ENCODE data around the gene TSHR. TPM values are rescaled to one million over a fixed set of nuclear protein-coding genes. Genes with fewer than 3 reads are reported as not detected.

The TSHR gene
- total RNA-seq, 2 donors from 2014 or later: 0.63 TPM; not detected in 1

DNA sequence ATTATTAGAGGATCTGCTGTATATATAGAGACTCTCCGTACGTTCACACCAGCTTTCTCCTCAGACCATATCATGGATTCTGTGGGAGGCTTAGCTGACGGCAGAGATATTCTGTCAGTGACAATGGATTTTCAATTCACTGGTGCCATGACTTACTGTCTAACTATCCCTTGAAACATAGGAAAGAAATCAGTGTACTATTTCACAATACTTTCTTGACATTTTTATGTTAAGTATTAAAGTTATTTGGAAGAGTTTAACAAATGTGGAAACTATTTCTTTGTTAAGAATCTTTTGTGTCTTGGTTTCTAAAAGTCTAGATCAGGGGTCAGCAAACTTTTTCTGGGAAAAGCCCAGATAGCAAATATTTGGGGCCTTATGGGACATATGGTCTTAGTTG lies 146.8 kb downstream of the TSHR start:
- Histone ChIP-seq H3K4me1 (ENCODE audit: control insufficient read depth in 1 of 2, low read depth in 2 of 2) (no peaks in the 10 kb centered on the region), H3K27me3 (replicated peaks; ENCODE audit: insufficient read depth) (no peaks in the 10 kb centered on the region), H3K27ac (no peak overlapping the region), H3K4me3 (no peak overlapping the region), H3K36me3 (no peaks in the 10 kb centered on the region), H3K9me3 (no peaks in the 10 kb centered on the region)
- ATAC-seq (ENCODE audit: insufficient number of reproducible peaks, low FRiP score, low read depth) (no peak), DNase-seq (ENCODE audit: low spot score) (no peak)
- TF ChIP-seq, protein P1, sequence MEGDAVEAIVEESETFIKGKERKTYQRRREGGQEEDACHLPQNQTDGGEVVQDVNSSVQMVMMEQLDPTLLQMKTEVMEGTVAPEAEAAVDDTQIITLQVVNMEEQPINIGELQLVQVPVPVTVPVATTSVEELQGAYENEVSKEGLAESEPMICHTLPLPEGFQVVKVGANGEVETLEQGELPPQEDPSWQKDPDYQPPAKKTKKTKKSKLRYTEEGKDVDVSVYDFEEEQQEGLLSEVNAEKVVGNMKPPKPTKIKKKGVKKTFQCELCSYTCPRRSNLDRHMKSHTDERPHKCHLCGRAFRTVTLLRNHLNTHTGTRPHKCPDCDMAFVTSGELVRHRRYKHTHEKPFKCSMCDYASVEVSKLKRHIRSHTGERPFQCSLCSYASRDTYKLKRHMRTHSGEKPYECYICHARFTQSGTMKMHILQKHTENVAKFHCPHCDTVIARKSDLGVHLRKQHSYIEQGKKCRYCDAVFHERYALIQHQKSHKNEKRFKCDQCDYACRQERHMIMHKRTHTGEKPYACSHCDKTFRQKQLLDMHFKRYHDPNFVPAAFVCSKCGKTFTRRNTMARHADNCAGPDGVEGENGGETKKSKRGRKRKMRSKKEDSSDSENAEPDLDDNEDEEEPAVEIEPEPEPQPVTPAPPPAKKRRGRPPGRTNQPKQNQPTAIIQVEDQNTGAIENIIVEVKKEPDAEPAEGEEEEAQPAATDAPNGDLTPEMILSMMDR (IDR thresholded peaks at IDR 0.05): no peak

DNA sequence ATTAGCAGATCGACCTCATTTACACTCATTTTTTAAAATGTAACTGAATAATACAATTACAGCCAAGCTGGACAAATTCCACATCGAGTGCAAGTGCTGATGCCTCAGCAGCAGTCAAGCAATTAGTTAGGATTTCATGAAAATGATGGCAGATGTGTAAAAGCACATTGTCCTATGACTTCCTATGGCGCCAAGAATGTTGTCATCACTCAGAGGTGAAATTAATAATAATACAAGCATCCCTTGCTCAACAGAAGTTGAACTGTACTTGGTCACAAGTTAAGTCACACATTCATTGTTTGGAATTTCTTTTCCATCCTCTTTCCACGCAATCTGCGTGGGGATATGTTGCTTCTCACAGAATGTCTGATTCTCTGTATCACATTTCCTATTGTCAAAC lies 148.0 kb downstream of the TSHR start:
- no peaks in the 10 kb centered on the region for H3K4me1 ChIP-seq (ENCODE audit: control insufficient read depth in 1 of 2, low read depth in 2 of 2)

DNA sequence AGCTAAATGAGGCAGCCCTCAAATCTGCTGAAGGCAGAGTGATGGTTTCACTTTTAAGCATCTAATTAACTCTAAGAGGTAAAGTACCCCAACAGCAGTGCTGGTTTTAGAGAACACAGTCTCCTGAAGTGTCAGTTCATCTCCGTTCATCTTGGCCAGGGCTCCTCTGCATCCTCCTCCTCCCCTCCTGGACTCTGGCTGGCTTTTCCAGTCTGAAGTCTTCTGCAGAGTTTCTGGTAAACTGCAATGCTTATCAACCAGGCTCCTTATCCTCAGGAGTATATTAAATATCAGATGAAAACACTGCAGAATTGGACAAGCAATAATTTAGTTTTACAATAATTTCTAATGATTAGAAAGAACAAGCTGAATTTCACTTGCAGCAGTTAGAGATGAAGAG lies 150.0 kb downstream of the TSHR start:
- no peak overlapping the region for H3K27ac ChIP-seq
- no peak overlapping the region for H3K4me3 ChIP-seq
- H3K36me3 ChIP-seq: no peaks in the 10 kb centered on the region
- ATAC-seq (ENCODE audit: insufficient number of reproducible peaks, low FRiP score, low read depth) (no peak), DNase-seq (ENCODE audit: low spot score) (no peak)
- no peaks in the 10 kb centered on the region for H3K27me3 ChIP-seq (replicated peaks; ENCODE audit: insufficient read depth)
- TF ChIP-seq, protein P1 (IDR thresholded peaks at IDR 0.05): no peak
- no peaks in the 10 kb centered on the region for H3K9me3 ChIP-seq
- no peaks in the 10 kb centered on the region for H3K4me1 ChIP-seq (ENCODE audit: control insufficient read depth in 1 of 2, low read depth in 2 of 2)

More for the DNA sequence above, 148.0 kb downstream of the TSHR start:
- no peak overlapping the region for H3K4me3 ChIP-seq
- H3K27ac ChIP-seq: no peak overlapping the region
- TF ChIP-seq, protein P1 (IDR thresholded peaks at IDR 0.05): no peak
- ATAC-seq (ENCODE audit: insufficient number of reproducible peaks, low FRiP score, low read depth) (no peak), DNase-seq (ENCODE audit: low spot score) (no peak)
- no peaks in the 10 kb centered on the region for H3K27me3 ChIP-seq (replicated peaks; ENCODE audit: insufficient read depth)
- no peaks in the 10 kb centered on the region for H3K9me3 ChIP-seq
- H3K36me3 ChIP-seq: no peaks in the 10 kb centered on the region

DNA sequence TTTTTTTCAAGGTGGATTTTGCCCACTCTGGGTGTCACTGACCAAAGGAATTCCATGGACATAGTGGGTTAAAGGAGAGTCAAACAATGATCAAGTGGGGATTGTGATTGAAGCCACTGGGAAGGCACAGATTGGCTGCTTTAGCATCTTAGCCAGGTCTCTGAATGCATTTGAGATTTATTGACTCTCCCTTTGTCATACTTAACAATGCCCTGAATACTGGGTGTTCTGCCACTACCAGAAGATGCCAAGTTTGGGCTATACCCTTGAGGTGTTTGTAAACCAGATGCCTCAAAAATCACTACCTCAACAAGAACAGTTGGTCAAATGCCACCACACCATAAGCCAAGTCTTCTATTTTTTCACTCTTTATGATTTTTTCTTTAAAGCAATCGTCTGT lies 150.5 kb downstream of the TSHR start:
- DNase-seq (ENCODE audit: low spot score) (no peak), ATAC-seq (ENCODE audit: insufficient number of reproducible peaks, low FRiP score, low read depth) (no peak)
- Histone ChIP-seq H3K27ac (no peak overlapping the region), H3K36me3 (no peaks in the 10 kb centered on the region), H3K4me3 (no peak overlapping the region), H3K9me3 (no peaks in the 10 kb centered on the region), H3K4me1 (ENCODE audit: control insufficient read depth in 1 of 2, low read depth in 2 of 2) (no peaks in the 10 kb centered on the region), H3K27me3 (replicated peaks; ENCODE audit: insufficient read depth) (no peaks in the 10 kb centered on the region)
- TF ChIP-seq, protein P1 (IDR thresholded peaks at IDR 0.05): no peak

DNA sequence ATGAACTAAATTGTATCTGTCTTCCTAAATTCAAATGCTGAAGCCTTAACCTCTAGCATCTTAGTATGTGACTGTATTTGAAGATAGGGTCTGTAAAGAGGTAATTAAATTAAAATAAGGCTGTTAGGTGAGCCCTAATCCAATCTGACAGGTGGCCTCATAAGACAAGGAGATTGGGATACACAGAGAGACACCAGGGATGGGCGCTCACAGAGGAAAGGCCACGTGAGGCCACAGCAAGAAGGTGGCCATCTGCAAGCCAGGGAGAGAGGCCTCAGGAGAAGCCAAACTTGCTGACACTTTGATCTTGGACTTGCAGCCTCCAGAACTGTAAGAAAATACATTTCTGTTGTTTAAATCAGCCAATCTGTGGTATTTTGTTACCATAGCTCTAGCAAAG lies 154.8 kb downstream of the TSHR start:
- H3K4me1 ChIP-seq (ENCODE audit: control insufficient read depth in 1 of 2, low read depth in 2 of 2): peaks cover 0 to 7% of the 10 kb centered on the region in 2 donors
- no peak overlapping the region for H3K27ac ChIP-seq
- no peak for DNase-seq (ENCODE audit: low spot score)
- H3K9me3 ChIP-seq: no peaks in the 10 kb centered on the region
- no peak overlapping the region for H3K4me3 ChIP-seq
- H3K27me3 ChIP-seq (replicated peaks; ENCODE audit: insufficient read depth): no peaks in the 10 kb centered on the region
- no peak for ATAC-seq (ENCODE audit: insufficient number of reproducible peaks, low FRiP score, low read depth)
- no peaks in the 10 kb centered on the region for H3K36me3 ChIP-seq
- TF ChIP-seq, protein P1 (IDR thresholded peaks at IDR 0.05): no peak

Measured in thoracic aorta (tissue), 2 donors.